ENCODE measurements around the gene DSCAML1. TPM values are rescaled to one million over a fixed set of nuclear protein-coding genes. Genes with fewer than 3 reads are reported as not detected.

Gene DSCAML1
- total and polyA plus RNA-seq, 10 of the 15 experiments (the other 5 are each of a cell fraction or from before 2014, with no cell fraction given) = 0.03 to 0.18 (median 0.06) TPM; not detected in 1

GRCh38 chr11:117527271-117527670 is 269.7 kb downstream of the DSCAML1 start:
- FAIRE-seq (no peak), DNase-seq (ENCODE audit: low read depth, low spot score) (no peak), ATAC-seq (no peak)
- no peak overlapping the region for H3K9ac ChIP-seq (ENCODE audit: control insufficient read depth, insufficient read depth, low read length)
- CTCF ChIA-PET = interaction anchor here (0.8 to 1.8 kb wide), 3 partner anchors 94 to 103 kb away, joined by 3 to 6 read pairs (median 5); no protein-coding TSS in a partner anchor
- no peak overlapping the region for H3K27ac ChIP-seq (ENCODE audit: control insufficient read depth, insufficient read depth)
- 33% methylated on average over 7 of the region's 7 CpGs for WGBS (ENCODE audit: insufficient coverage, insufficient replicate concordance, low lambda C conversion rate, missing lambda C conversion rate)
- H3K9me3 ChIP-seq (replicated peaks; ENCODE audit: control insufficient read depth, insufficient read depth, low read length) = no peaks in the 10 kb centered on the region
- no peaks in the 10 kb centered on the region for H3K4me1 ChIP-seq (ENCODE audit: control insufficient read depth, insufficient read depth, low read length)
- TF ChIP-seq USF2 (IDR thresholded peaks at IDR 0.05; ENCODE audit: borderline replicate concordance, low read depth, low read length) = no peak
- no peak for TF ChIP-seq MEF2B (IDR thresholded peaks at IDR 0.05; ENCODE audit: partially characterized antibody, poor library complexity, severe bottlenecking)
- TF ChIP-seq MYC (IDR thresholded peaks at IDR 0.05; ENCODE audit: insufficient read depth, insufficient read length, insufficient replicate concordance, low read length, severe bottlenecking) = no peak
- TF ChIP-seq SIX5 (IDR thresholded peaks at IDR 0.05; ENCODE audit: low read depth, low read length, severe bottlenecking) = no peak
- TF ChIP-seq MAX (IDR thresholded peaks at IDR 0.05; ENCODE audit: low read depth, low read length) = no peak
- TF ChIP-seq SMC3 (IDR thresholded peaks at IDR 0.05; ENCODE audit: borderline replicate concordance, low read length) = no peak
- no peak for TF ChIP-seq ATF2 (IDR thresholded peaks at IDR 0.05; ENCODE audit: low read length)
- no peak for TF ChIP-seq RELA (IDR thresholded peaks at IDR 0.05; ENCODE audit: borderline replicate concordance, partially characterized antibody)
- TF ChIP-seq ZBED1 (IDR thresholded peaks at IDR 0.05; ENCODE audit: borderline replicate concordance) = no peak
- no peak for TF ChIP-seq PAX8 (IDR thresholded peaks at IDR 0.05)
- TF ChIP-seq YY1 (IDR thresholded peaks at IDR 0.05; ENCODE audit: low read depth, low read length) = no peak
- no peak for TF ChIP-seq ZBTB40 (IDR thresholded peaks at IDR 0.05; ENCODE audit: borderline replicate concordance)
- TF ChIP-seq E2F4 (IDR thresholded peaks at IDR 0.05; ENCODE audit: low read depth, low read length) = no peak
- TF ChIP-seq RFX5 (IDR thresholded peaks at IDR 0.05; ENCODE audit: low read depth, low read length) = no peak
- no peak for TF ChIP-seq TBL1XR1 (IDR thresholded peaks at IDR 0.05; ENCODE audit: low read depth, low read length)
- no peak for TF ChIP-seq YBX1 (IDR thresholded peaks at IDR 0.05)
- no peak for TF ChIP-seq RB1 (IDR thresholded peaks at IDR 0.05; ENCODE audit: borderline replicate concordance)
- no peak overlapping the region for H2AFZ ChIP-seq (ENCODE audit: control insufficient read depth, low read depth, low read length)
- POLR2A ChIA-PET = no interaction called here
- H3K36me3 ChIP-seq (ENCODE audit: control insufficient read depth in 2 of 2, insufficient read depth in 2 of 2, low read length in 1 of 2) = no peaks in the 10 kb centered on the region
- no peaks in the 10 kb centered on the region for H4K20me1 ChIP-seq (ENCODE audit: control insufficient read depth, insufficient read depth)
- H3K4me3 ChIP-seq = no peak overlapping the region
- BruUV-seq (replicated peaks) = no TSS peak
- intact Hi-C loops (cut with micrococcal nuclease; ENCODE audit: unreplicated experiment) = no loop called here
- H3K79me2 ChIP-seq (ENCODE audit: control insufficient read depth, insufficient read depth, low read length) = no peaks in the 10 kb centered on the region
- SMC1A ChIA-PET (ENCODE audit: uncharacterized antibody, unreplicated experiment) = interaction anchor here (1.2 kb wide), 1 partner anchor 101 kb away, joined by 3 read pairs; no protein-coding TSS in a partner anchor
- no peaks in the 10 kb centered on the region; a peak in 3 of 4 replicates for H3K27me3 ChIP-seq (replicated peaks in 1 of 2; ENCODE audit: control insufficient read depth in 2 of 2, insufficient read depth in 2 of 2, low read length in 1 of 2)
- in situ Hi-C loops (cut with MboI) = no loop called here
- RAD21 ChIA-PET (ENCODE audit: unreplicated experiment) = no interaction called here
- H3K4me2 ChIP-seq (ENCODE audit: control insufficient read depth, insufficient read depth) = no peak overlapping the region

All from GM12878 (cell line).